GM18498 (cell line): ENCODE data around the gene MYOT.
A peak's percentile ranks its signal among the peaks of the same experiment; 100 is the strongest.

Experiments used
- ATAC-seq: cut with Tn5 transposase; IDR thresholded peaks from one replicate; pipeline ENCODE4 v1.9.1; 2021; ENCODE audit warnings: mild to moderate bottlenecking, moderate library complexity; ENCODE audit not compliant: unreplicated experiment

Gene MYOT

GRCh38 chr5:137899493-137899892 is 31.8 kb downstream of the MYOT start:
- no peak for ATAC-seq

- ATAC-seq, result no peak
These were observed 33.6 kb downstream of the MYOT start for GRCh38 chr5:137901011-137901817.

DNA sequence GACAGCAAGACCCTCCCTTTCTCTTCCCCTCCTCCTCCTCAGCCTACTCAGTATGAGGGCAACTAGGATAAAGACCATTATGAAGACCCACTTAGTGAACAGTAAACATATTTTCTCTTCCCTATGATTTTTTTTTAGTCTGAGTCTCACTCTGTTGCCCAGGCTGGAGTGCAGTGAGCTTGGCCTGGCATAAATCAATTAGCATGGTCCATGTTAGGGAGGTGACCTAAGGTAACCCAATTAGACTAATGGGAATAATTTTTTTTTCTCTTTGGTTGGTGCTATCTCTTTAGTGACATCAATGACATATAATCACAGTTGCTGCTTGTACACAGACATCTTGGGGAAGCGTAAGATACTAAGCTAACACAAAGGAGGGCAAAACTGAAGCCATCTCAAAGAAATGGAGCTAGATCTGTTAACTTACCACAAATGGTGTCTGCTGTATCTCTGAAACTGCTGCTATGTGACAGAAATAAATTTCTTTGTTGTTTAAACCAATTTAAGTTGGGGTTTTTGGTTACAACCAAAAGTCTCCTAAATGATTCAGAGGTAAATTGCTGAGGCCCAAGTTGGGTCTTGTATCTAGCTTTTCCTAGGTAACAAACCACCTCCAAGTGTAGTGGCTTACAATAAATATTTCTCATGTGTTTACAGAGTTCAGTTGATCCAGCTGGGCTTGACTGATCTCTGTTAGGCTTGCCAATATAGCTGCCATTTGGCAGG is 34.9 kb downstream of the MYOT start:
- no peak for ATAC-seq

DNA sequence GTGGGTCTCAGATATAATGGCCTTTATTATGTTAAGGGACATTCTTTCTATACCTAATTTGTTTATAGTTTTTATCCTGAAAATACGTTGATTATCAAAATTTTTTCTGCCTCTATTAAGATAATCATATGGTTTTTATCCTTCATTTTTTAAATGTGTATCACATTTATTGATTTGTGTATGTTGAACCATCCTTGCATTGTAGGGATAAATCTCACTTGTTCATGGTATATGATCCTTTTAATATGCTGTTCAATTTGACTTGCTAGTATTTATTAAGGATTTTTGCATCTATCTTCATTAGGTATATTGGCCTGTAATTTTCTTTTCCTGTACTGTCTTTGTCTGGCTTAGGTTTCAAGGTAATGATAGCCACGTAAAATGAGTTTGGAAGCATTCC is 47.1 kb downstream of the MYOT start:
- ATAC-seq, result no peak

GRCh38 chr5:137916923-137917322 is 49.3 kb downstream of the MYOT start:
- ATAC-seq, result no peak

- ATAC-seq, result no peak
These were observed 54.3 kb downstream of the MYOT start for GRCh38 chr5:137921931-137922330.

GRCh38 chr5:137923856-137924255 is 56.2 kb downstream of the MYOT start:
- ATAC-seq, result no peak

DNA sequence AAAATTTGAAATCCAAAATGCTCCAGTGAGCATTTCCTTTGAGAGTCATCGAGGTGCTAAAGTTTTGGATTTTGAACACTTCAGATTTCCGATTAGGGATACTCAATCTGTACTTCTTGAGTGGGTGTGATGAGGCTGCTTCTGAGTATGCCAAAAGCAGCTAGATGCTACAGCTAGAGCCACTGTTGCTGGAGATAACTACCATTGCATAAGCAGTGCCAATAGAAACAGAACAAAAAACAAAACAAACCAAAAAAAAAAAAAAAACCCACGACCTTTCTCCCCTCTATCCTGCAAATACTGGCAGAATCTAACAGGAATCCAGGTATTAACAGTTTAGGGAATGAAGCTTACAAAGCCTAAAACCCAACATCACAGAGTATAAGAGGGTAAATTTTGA is 65.1 kb downstream of the MYOT start:
- ATAC-seq, result no peak

DNA sequence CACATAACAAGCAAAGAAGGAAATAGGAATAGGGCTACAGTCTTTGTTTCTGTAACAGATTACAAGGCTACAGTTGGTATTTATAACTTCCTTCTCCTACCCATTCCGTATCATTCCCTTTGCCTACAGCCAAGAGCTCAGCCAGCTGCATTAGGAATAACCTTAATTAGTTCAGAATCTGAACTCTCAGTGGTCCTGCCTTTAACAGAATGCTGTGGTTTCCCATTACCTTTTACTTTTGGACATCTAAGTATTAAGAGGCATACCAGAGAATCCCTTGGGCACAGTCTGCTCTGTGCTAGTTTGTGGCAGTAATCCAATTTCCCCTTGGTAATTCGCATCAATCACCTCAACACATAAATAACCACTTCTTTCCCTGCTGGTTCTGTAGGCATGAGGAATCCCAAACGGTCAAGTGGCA is 65.8 kb downstream of the MYOT start:
- no peak for ATAC-seq

DNA sequence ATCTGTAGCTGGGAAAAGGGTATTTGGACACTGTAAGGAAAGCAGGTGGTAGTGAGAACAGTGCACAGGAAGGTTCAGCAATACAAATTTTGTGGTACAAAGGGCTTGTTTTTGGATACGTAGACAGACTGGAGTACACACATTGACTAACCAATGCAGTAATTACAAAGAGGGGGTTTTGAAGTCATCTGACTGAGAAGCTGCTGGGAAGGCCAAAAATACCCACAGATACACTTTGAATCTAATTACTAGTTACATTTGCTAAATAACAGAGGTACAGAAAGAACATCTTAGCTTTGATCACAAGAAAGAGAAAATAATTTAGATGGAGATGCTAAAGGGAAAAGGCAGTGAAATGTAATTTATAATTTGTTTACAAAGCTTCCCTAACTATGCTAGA is 67.5 kb downstream of the MYOT start:
- ATAC-seq, result peak; percentile 42

GRCh38 chr5:137935694-137936093 is 68.0 kb downstream of the MYOT start:
- no peak for ATAC-seq
